Activated CD4-positive, CD25-positive, alpha-beta regulatory T cell treated with anti-CD3 and anti-CD28 coated beads, Interleukin-2, amount 50 U/mL, for 72 hours (primary cell): ENCODE measurements around the gene CDCP2.

Experiments used
- DNase-seq: peaks from one replicate; pipeline ENCODE4 v3.0.0; 2021

CDCP2 gene

DNA sequence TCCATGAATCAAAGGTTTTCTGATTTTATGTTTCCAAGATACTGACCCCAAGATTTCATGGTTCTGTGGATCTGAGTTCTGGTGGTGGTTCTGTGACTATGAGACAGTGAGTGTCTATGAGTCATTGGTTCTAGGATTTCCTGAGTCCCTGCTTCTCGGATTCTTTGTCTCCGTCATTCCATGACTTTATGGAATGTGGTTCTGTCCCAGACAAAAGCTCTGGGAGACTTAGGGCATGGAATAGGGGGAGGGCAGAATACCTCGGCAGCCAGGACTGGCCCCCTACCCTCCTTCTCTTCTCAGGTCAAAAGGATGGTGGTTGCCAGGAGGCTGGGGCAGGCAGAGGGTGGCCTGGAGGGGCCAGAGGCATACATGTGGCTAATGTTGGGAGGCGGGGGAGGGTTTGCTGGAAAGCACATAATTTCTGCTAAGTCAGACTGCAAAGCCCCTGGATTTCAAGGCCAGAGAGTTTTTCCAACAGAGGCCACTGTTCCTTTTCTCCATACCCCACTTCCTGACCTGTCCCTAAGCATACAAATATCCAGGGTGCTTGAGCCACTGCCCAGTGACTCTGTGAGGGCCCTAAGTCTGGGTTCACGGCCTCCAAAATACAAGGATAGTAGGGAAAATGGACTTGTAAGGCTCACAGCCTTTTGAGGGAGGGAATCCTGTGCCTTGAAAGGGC, 17.2 kb downstream of the CDCP2 start:
- no peak for DNase-seq

DNA sequence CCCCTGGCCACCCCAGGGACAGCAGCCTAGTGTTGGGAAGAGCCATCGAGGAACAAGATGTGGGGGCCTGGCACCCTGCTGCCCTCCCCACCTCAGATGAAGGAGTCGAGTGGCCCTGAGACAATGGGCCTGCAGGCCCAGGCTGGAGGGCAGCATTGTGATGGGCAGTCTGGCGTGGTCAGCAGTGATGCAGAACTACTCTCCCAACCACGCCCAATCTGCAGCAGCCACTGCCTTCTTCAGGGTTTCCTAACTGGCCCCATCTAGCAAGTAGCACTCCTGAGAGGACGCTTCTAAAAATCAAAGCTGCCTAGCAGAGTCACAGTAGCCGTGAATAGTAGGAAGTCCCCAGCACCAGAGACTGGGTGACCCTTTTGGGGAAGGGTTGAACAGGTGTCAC, 18.5 kb downstream of the CDCP2 start:
- DNase-seq, result no peak

DNA sequence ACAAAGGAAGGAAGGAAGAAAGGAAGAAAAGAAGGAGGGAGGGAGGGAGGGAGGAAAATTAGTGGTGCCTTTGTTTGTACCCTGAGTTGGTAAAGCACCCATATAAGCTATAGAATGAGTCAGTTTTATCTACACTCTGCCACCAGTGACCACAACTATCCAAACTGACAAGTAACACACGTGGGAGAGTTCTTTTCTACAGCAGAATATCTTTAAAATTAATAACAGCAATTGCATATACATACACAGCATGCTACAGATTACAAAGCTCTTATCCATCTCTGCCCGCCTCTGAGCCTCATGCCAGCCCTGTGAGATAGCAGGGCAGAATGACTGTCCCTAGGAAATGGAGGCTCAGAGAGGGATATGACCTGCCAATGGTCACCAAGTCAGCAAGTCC, 20.3 kb downstream of the CDCP2 start:
- no peak for DNase-seq

- no peak for DNase-seq
Measured at GRCh38 chr1:54131419-54131818, 21.4 kb downstream of the CDCP2 start.

DNA sequence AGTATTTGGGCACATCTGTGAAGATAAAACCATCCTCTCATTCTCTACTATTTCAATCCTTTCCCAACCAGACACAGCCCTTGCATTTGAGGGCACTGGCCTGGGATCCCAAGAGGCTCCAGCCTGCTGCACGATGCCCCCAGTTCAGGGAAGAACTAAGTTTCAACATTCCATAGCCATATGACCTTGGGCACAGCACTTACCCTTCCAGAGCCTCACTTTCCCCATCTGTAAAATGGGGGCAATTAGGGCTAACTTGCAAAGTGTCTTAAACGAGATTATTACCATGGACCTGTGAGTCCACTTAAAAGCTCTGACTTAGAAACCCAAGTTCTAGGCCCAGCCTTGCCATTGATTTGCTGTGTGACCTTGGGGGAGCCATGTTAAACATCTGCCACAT, 22.9 kb downstream of the CDCP2 start:
- DNase-seq, result no peak

DNA sequence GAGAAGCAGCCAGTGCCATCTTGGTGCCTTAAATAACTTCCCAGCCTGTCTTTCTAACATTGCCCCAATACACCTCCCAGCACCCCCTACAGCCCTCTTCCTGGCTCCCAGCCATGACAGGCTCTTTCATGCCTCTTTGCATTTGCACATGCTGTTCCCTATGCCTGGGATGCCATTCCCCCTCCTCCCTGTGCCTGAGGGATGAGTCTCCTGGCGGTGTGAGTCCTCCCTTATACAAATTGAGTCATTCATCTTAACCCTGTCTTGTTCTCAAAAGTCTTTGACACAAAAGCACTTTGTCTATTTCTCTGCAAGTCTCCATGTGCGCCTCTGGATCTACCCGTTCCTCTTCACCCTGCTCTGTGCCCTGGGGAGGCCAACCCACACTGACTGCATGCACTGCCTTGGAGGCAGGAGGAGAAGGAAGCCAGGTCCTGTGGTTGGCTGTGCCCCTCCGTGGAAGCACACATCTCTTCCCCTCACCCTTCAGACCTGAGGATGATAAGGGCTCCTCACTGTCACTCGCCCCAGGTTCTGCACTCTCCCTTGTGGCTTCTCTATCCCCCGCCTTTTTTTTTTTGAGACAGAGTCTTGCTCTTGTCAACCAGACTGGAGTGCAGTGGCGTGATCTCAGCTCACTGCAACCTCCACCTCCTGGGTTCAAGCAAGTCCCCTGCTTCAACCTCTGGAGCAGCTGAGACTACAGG, 25.1 kb downstream of the CDCP2 start:
- no peak for DNase-seq

DNA sequence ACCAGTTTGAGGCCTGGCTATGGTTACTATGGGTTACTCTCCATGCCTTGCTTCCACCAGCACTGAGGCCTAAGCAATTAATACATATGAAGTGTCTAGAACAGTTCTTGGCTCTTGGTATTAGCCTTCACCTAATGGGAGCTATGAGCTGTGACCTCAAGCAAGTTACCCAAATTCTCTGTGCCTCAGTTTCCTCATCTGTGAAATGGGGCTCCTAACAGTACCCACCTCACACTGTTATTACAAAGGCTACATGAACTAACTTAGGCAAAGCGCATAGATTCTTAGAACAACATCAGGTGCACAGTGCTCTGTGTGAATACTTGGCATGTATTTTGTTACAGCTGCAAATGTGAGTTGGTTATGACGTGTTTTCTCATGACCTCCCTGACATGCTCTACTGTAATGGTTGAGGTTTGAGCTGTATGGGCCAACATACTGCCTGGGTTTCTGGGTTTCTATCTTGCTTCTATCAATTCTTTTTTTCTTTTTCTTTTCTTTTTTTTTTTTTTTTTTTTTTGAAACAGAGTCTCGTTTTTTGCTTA, 26.5 kb downstream of the CDCP2 start:
- no peak for DNase-seq

DNA sequence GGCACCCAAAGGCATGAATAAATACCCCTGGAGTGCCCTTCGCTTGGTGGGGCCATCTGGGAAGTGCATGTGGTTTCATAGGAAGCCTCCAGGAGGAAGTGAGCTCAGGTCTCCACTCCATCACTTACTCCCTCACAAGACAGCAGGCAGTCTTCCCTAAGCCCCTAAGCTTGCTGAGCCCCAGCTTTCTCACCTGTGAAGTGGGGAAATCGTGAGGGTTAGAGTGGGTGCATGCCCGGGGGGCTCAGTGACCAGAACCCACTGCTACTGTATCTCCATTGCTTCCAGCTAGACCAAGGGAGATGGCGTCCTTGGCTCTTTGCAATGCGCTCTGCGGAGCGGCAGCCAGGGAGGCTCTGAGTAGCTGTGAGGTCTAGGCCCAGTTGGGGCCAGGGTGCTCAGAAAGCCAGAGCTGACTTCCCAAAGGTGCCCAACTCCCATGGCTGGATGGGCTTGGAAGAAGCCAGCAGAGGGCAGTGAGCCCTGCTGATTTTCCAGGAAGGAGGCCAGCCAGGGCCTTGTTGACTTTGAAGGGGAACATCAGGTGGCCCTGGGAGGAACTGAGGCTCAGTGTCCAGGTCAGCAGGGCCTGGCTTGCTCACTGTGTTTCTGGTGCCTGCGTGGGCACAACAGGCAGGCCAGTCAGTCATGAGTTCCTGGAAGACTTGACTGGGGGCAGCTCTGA, 27.3 kb downstream of the CDCP2 start:
- DNase-seq, result no peak

- DNase-seq, result no peak
Measured at GRCh38 chr1:54124906-54125305, 27.9 kb downstream of the CDCP2 start.

- no peak for DNase-seq
Measured at GRCh38 chr1:54124472-54124871, 28.3 kb downstream of the CDCP2 start.

GRCh38 chr1:54122992-54123391, 29.8 kb downstream of the CDCP2 start:
- no peak for DNase-seq

DNA sequence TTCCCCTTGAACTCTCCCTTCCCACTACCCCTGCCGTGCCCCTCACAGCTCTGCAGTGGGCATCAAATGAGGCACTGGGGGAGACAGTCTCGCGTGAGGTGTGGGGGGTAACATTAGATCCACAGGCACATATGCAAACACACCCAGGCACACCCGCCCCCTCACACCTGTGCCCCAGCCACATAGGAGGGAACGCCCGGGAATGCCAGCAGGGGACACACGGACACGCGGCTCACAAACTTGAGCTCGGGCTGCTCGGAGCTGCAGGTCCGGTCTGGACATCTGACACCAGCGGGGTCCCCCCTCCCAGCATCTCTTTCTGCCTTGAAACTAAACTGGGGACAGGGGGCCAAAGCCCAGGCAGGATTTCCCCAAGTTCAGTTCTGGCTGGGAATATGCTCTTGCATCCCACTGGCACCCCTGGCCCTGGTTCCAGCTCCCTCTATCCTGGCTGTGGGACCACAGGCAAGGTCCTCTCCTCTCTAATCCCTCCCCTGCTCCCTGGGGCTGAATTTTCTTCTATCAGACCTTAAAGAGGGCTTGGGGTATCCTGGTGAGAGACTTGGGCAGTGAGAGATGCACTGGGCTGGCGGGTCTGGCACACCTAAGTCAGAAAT, 30.6 kb downstream of the CDCP2 start:
- DNase-seq, result no peak

GRCh38 chr1:54121482-54122134, 31.2 kb downstream of the CDCP2 start:
- peak; percentile 60 for DNase-seq

- no peak for DNase-seq
Measured at GRCh38 chr1:54120698-54121481, 31.9 kb downstream of the CDCP2 start.

DNA sequence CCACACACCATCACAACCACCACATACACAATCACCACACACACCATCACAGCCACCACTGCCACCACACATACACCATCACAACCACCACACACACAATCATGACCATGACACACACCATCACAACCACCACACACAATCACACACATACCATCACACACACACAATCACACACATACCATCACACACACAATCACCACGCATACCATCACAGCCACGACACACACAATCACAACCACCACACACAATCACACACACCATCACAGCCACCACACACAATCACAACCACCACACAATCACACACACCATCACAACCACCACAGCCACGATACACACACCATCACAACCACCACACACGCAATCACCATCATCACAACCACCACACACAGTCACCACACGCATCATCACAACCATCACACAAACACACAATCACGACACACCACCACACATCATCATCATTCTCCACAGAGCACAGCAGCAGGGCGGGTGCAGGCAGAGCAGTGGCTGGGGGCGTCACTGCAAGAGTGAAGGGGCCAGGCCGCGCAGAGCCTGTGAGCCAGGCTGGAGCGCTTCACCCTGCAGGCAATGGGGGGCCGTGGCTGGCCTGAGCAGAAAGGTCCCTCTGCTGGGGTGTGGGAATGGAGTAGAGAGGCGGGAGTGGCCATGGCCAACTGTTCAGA, 32.6 kb downstream of the CDCP2 start:
- no peak for DNase-seq

- no peak for DNase-seq
Measured at GRCh38 chr1:54118704-54119103, 34.1 kb downstream of the CDCP2 start.

DNA sequence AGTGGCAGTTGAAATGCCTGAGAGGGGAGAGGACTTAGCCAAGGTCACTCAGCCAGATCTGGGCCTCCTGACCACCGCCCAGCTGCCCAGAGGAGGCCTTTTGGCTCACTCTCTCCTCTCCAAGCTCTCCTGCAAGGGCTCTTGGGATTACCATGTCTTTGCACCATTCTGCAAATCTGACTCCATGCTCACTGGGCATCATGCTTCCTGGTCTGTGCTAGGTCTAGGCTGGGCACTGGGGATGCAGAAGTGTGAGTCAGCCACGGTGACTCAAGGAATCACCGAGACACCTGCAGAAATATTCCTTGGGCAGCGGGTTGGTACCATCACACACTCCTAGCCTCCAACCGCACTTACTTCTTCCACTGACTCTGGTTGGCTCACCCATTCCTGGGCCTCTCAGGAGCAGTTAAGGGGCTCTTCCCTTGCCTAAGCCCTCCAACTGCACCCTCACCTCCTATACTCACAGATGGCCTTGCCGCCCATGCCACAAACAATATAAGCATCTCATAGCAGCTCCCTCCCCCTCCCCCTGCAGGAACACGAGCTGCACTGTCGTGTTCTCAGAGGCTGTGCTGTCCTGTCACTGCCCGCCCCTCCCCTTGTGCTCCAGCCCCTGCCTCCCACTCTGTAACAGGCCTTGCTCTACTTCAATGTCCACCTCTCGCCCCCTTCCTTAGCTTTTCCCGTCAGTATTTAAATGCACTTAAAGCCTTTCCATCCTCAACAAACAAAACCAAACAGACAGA, 34.8 kb downstream of the CDCP2 start:
- DNase-seq, result no peak

DNA sequence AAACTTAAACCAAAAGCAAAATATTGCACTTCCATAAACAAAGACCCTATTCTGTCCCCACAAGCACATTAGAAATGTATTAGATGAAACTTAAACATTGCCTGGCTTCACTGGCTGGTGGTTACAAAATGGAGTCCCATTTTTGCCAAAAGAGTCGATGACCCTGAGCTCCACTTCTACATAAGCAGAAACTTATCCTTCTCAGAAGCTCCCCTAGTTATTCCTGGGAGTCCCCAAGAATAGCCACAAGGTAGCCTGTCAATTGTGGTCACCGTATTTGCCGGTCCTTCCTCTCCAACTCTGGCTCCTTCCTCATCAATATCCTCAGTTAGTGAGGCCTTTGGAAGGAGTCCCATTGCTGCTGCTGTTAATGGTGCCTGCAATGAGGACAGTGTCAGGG, 37.3 kb downstream of the CDCP2 start:
- DNase-seq, result no peak

GRCh38 chr1:54114955-54115354, 37.8 kb downstream of the CDCP2 start:
- no peak for DNase-seq

DNA sequence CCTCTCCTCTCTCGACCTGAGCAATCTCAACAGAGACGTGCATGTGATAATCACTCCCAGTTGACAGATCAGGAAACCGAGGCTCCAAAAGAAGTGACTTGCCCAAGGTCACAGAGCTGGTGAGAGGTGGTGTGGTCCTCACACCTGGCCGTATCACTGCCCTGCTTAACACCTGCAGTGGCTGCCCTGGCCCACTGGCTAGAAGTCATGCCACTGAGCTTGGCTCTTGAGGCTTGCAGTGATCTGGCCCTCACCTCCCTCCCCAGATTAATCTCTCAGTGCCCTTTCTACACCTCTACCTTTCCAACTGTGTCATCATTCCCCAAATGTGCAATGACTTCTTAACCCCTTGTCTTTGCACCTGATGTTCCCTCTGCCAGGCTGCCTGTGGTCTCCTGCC, 38.8 kb downstream of the CDCP2 start:
- peak; percentile 20 for DNase-seq
